ENCODE results near the gene PCDH19. TPM values are rescaled to one million over a fixed set of nuclear protein-coding genes. Genes with fewer than 3 reads are reported as not detected.

PCDH19 gene
- total and polyA plus RNA-seq, 2 of the 13 experiments (the other 11 are each of a cell fraction or from before 2014, with no cell fraction given) = 0.02 to 0.09 TPM

- Histone ChIP-seq H3K4me1 (ENCODE audit: insufficient read depth, low read length) (no peaks in the 10 kb centered on the region), H3K79me2 (ENCODE audit: insufficient read depth, low read length) (no peaks in the 10 kb centered on the region), H3K9ac (ENCODE audit: insufficient read depth, low read depth, low read length) (no peak overlapping the region), H3K27ac (ENCODE audit: extremely low read length, insufficient read depth, low read length) (no peak overlapping the region), H3K36me3 (replicated peaks in 1 of 2; ENCODE audit: control insufficient read depth in 1 of 2, insufficient read depth in 2 of 2, low read length in 2 of 2) (no peaks in the 10 kb centered on the region), H2AFZ (ENCODE audit: low read length) (no peak overlapping the region), H3K4me2 (ENCODE audit: low read depth, low read length) (no peak overlapping the region), H3K4me3 (replicated peaks in 1 of 3; ENCODE audit: insufficient read depth in 1 of 3, low read depth in 2 of 3, low read length in 3 of 3) (no peak overlapping the region), H4K20me1 (ENCODE audit: insufficient read depth, low read length) (no peaks in the 10 kb centered on the region), H3K27me3 (ENCODE audit: control insufficient read depth in 1 of 2, insufficient read depth in 2 of 2, low read length in 2 of 2) (no peaks in the 10 kb centered on the region), H3K9me3 (ENCODE audit: low read length) (no peaks in the 10 kb centered on the region)
- no peak for ATAC-seq
- DNase-seq (ENCODE audit: low spot score) = no peak
- intact Hi-C loops (cut with micrococcal nuclease; ENCODE audit: unreplicated experiment) (no loop called here), in situ Hi-C loops (cut with HindIII; ENCODE audit: extremely low pct_ligation_motif_present, low pct_unique_long_range_greater_than_20kb) (no loop called here)
- CTCF ChIA-PET (ENCODE audit: low intra/inter-chr PET ratio, low total read pairs) = no interaction called here
- no TSS peak for BruUV-seq (replicated peaks)
- FAIRE-seq = no peak
- POLR2A ChIA-PET = no interaction called here
- no peak for TF ChIP-seq YEATS2 (CRISPR knock-in tag; IDR thresholded peaks at IDR 0.05; ENCODE audit: borderline replicate concordance)
- no peak for TF ChIP-seq FOXO1 (CRISPR knock-in tag; IDR thresholded peaks at IDR 0.05)
- TF ChIP-seq NAIF1 (CRISPR knock-in tag; IDR thresholded peaks at IDR 0.05; ENCODE audit: borderline replicate concordance) = no peak
- no peak for TF ChIP-seq AKAP8 (CRISPR knock-in tag; IDR thresholded peaks at IDR 0.05)
- TF ChIP-seq KLF15 (CRISPR knock-in tag; IDR thresholded peaks at IDR 0.05; ENCODE audit: borderline replicate concordance) = no peak
- no peak for TF ChIP-seq LCORL (IDR thresholded peaks at IDR 0.05)
- TF ChIP-seq LCORL (CRISPR knock-in tag; IDR thresholded peaks at IDR 0.05) = no peak
- no peak for TF ChIP-seq ZBTB44 (CRISPR knock-in tag; IDR thresholded peaks at IDR 0.05)
- TF ChIP-seq ZNF414 (CRISPR knock-in tag; IDR thresholded peaks at IDR 0.05) = no peak
- TF ChIP-seq ZNF766 (CRISPR knock-in tag; IDR thresholded peaks at IDR 0.05; ENCODE audit: borderline replicate concordance) = no peak
- TF ChIP-seq DPF2 (CRISPR knock-in tag; IDR thresholded peaks at IDR 0.05; ENCODE audit: borderline replicate concordance, low read depth) = no peak
- no peak for TF ChIP-seq SKI (IDR thresholded peaks at IDR 0.05; ENCODE audit: partially characterized antibody)
- TF ChIP-seq, protein P1, sequence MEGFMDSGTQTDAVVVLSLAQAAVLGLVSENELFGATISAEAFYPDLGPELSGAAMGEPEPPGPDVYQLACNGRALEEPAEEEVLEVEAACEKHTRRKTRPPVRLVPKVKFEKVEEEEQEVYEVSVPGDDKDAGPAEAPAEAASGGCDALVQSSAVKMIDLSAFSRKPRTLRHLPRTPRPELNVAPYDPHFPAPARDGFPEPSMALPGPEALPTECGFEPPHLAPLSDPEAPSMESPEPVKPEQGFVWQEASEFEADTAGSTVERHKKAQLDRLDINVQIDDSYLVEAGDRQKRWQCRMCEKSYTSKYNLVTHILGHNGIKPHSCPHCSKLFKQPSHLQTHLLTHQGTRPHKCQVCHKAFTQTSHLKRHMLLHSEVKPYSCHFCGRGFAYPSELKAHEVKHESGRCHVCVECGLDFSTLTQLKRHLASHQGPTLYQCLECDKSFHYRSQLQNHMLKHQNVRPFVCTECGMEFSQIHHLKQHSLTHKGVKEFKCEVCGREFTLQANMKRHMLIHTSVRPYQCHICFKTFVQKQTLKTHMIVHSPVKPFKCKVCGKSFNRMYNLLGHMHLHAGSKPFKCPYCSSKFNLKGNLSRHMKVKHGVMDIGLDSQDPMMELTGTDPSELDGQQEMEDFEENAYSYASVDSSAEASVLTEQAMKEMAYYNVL (CRISPR knock-in tag; IDR thresholded peaks at IDR 0.05; ENCODE audit: borderline replicate concordance) = no peak
- TF ChIP-seq USF2 (IDR thresholded peaks at IDR 0.05; ENCODE audit: low read depth, low read length) = no peak
- TF ChIP-seq USF2 (CRISPR knock-in tag; IDR thresholded peaks at IDR 0.05; ENCODE audit: borderline replicate concordance) = no peak
- TF ChIP-seq ZNF678 (CRISPR knock-in tag; IDR thresholded peaks at IDR 0.05) = no peak
- TF ChIP-seq SOX13 (IDR thresholded peaks at IDR 0.05) = no peak
- TF ChIP-seq SOX13 (CRISPR knock-in tag; conservative IDR thresholded peaks at IDR 0.05 in 1 of 2, IDR thresholded peaks at IDR 0.05 in 1 of 2) = no peak
- TF ChIP-seq, protein P2, sequence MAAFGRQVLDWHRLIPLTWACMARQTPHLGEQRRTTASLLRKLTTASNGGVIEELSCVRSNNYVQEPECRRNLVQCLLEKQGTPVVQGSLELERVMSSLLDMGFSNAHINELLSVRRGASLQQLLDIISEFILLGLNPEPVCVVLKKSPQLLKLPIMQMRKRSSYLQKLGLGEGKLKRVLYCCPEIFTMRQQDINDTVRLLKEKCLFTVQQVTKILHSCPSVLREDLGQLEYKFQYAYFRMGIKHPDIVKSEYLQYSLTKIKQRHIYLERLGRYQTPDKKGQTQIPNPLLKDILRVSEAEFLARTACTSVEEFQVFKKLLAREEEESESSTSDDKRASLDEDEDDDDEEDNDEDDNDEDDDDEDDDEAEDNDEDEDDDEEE (CRISPR knock-in tag; IDR thresholded peaks at IDR 0.05) = no peak
Observed at GRCh38 chrX:100247826-100248225, 162.2 kb downstream of the PCDH19 start.
